GM18499 (cell line): ENCODE results near the gene EEF1AKMT1.

ENCODE experiments used
- ATAC-seq: cut with Tn5 transposase; IDR thresholded peaks from one replicate; pipeline ENCODE4 v1.9.1; 2021; ENCODE audit warnings: moderate number of reproducible peaks; ENCODE audit not compliant: insufficient read depth, unreplicated experiment

The EEF1AKMT1 gene

DNA sequence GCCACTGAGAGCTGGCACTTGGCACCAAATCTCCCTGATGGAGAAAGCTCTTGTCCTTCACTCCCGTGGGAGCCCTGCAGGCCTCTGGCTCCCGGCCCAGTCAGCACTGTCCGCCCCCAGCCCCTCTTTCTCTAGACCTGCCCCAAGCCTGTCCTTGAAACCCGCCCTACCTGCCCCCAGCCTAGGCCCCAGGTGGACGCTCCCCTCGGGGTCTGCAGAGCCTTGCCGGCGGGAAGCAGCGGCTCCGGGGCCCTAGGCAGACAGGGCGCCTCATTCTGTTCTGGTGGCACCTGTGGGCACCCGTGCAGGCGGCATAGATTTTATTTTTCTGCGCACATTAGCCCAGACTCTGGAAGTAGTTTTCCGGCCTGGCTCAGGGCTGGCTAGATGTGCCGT, 52.7 kb downstream of the EEF1AKMT1 start:
- no peak for ATAC-seq

DNA sequence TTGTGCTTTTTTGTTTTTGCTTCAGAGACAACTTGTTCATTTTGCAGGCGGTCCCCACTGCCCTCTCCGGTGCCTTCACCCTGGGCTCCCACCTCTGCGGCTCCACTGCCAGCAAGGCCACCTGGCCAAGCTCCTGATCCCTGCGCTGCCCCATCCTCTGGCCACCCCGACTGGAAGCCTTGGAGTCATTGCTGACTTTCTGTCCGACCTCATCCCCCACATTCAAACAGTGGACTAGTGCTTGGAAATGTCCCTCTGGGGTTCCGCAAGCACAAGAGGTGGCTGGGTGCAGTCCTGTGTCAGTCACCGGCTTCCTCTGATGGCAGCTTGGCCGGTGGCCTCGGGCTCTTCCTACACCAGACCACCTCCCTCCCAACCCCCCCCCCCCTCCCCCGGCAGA, 53.3 kb downstream of the EEF1AKMT1 start:
- ATAC-seq = no peak

GRCh38 chr13:20719783-20720182, 54.0 kb downstream of the EEF1AKMT1 start:
- no peak for ATAC-seq

GRCh38 chr13:20718958-20719566, 54.7 kb downstream of the EEF1AKMT1 start:
- ATAC-seq = no peak

DNA sequence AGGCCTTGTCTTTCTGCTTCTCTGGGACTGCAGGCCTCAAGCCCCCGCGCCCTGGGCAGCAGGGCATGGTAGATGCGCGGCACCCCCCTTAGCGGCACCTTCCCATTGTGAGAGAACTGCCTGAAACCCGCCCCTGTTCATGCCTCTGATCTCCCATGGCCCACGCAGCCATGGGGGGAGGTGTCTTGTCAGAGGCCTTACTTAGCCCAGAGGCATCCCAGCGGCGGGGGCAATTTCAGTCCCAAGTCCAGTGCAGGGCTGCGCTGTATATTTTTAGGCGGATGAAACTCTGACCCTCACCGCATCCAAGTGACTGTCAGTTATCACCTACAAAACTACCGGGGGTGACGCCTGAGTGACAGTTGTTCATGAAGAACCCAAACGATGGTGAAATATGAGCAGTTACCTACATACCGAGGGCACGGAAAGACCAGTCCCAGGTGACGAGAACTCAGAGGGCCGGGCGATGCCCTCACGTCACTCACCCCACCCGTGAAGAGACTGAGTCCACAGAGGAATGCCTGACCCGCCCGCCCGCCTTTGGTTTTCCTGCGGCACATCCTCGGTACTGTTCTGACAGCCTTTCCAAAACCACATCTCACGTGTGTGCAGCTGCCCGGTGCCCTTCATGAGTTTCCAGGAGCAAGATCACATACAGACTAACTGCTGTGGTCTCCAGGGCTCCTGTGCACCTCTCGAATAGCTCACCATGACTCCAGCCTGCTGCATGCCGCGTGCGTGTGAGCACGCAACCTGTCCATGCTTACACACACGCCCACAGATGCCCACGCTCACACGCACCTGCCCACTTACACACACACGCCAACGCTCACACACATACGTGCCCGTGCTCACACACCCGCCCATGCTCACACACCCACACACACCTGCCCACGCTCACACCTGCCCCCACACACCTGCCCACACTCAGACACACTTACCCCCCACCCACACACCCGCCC, 55.9 kb downstream of the EEF1AKMT1 start:
- ATAC-seq = no peak

- no peak for ATAC-seq
Measured at GRCh38 chr13:20716951-20717350, 56.8 kb downstream of the EEF1AKMT1 start.

- no peak for ATAC-seq
Measured at GRCh38 chr13:20715330-20715712, 58.4 kb downstream of the EEF1AKMT1 start.

- ATAC-seq = no peak
Measured at GRCh38 chr13:20714563-20715329, 59.0 kb downstream of the EEF1AKMT1 start.

DNA sequence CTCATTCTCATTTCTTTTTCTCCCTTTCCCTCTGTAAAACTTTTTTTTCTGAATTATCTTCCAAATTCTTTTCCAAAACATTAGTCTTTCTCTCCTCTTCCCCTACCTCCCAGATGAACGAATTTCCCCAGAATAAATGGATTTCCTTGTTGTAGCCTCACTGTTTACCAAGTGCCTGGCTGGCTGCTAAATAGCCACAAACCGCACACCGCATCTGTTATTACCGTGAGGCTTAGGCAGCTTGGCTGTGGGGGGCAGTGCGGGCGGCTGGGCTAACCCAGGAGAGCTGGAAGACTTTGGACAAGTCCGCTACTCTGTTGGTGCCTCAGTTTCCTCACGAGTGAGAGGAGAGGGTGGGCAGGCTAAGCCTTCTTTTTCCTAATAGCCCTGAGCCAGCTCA, 59.6 kb downstream of the EEF1AKMT1 start:
- no peak for ATAC-seq

GRCh38 chr13:20713751-20714150, 60.0 kb downstream of the EEF1AKMT1 start:
- no peak for ATAC-seq

GRCh38 chr13:20713014-20713376, 60.8 kb downstream of the EEF1AKMT1 start:
- no peak for ATAC-seq

DNA sequence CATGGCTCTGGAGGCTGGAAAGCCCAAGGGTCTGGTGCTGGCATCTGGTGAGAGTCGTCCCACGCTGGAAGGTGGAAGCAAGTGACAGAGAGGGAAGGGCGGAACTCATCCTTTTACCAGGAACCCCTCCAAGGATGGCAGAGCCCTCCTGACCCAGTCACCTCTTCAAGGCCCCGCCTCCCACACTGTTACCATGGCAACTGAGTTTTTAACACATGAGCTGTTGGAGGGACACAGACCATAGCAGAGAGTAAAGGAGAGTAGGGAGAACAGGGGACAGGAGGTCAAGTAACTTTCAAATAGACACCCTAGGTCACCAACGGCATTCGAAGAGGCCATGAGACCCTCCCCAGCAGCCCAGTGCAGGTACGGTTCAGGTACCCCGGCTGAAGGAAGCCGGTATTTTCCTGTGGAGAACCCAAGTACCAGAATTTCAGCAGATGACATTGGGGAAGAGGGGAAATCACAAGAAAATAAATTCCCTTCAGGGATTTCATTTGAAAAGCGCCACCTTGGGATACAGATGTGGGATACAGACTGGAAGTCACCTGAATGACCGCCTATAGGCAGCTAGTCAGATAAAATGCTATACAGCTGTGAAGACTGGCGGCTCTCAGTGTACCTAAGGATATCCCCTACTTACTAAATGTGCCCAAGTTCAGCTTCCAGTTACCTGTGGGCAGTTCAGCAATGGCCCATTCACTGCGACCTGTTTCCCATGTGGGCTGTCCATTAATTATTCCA, 62.3 kb downstream of the EEF1AKMT1 start:
- ATAC-seq = no peak

GRCh38 chr13:20709782-20710181, 64.0 kb downstream of the EEF1AKMT1 start:
- ATAC-seq = no peak

- ATAC-seq = no peak
Measured at GRCh38 chr13:20709369-20709768, 64.4 kb downstream of the EEF1AKMT1 start.

- ATAC-seq = no peak
Measured at GRCh38 chr13:20708216-20708615, 65.5 kb downstream of the EEF1AKMT1 start.

DNA sequence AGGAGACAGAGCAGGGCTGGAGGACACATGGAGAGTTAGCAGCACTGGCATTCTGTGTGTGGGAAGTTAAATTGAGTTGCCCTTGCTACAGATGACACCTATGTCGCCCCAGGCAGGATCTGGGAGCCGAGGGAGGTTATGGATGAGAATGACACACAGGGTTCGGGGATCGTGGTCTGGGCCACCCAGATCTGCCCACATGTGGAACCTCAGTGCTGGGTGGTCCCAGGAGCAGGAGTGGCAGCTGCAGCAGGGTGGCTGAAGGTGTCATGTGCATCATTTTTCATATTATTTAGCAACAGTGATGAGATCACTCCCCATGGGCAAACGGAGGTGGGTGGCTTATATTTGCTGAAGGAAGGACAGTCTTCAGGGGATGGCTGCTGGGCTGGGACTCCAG, 67.1 kb downstream of the EEF1AKMT1 start:
- no peak for ATAC-seq

GRCh38 chr13:20704459-20705069, 69.2 kb downstream of the EEF1AKMT1 start:
- ATAC-seq = no peak

DNA sequence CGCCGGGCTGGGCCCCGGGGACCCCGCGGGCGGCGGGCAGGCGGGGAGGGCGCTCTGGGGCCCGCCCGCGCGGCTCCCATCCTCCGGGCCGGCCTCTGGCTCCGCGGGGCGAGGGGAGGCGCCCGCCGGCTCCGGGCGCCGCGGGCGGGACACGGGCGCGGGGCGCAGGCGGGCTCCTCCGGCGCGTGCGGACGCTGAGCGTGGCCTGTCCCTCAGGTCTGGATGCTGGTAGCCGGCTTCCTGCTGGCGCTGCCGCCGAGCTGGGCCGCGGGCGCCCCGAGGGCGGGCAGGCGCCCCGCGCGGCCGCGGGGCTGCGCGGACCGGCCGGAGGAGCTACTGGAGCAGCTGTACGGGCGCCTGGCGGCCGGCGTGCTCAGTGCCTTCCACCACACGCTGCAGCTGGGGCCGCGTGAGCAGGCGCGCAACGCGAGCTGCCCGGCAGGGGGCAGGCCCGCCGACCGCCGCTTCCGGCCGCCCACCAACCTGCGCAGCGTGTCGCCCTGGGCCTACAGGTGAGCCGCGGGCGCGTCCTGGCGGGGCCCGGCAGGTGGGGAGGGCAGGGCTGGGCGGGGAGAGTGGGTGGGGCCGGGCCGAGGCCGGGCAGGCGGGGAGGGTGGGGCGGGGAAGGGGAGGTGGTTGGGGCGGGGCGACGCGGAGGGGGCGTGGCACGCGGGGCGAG, 69.8 kb downstream of the EEF1AKMT1 start:
- no peak for ATAC-seq
